ENCODE results near the gene EMP2. TPM values are rescaled to one million over a fixed set of nuclear protein-coding genes. Genes with fewer than 3 reads are reported as not detected.
"Not testable (repeated sequence)": the region's sequence is repeated elsewhere in the genome, so short reads cannot be mapped to it uniquely, and the experiment has no call there.

The EMP2 gene
- total RNA-seq, 2 experiments from 2014 or later, result not detected

DNA sequence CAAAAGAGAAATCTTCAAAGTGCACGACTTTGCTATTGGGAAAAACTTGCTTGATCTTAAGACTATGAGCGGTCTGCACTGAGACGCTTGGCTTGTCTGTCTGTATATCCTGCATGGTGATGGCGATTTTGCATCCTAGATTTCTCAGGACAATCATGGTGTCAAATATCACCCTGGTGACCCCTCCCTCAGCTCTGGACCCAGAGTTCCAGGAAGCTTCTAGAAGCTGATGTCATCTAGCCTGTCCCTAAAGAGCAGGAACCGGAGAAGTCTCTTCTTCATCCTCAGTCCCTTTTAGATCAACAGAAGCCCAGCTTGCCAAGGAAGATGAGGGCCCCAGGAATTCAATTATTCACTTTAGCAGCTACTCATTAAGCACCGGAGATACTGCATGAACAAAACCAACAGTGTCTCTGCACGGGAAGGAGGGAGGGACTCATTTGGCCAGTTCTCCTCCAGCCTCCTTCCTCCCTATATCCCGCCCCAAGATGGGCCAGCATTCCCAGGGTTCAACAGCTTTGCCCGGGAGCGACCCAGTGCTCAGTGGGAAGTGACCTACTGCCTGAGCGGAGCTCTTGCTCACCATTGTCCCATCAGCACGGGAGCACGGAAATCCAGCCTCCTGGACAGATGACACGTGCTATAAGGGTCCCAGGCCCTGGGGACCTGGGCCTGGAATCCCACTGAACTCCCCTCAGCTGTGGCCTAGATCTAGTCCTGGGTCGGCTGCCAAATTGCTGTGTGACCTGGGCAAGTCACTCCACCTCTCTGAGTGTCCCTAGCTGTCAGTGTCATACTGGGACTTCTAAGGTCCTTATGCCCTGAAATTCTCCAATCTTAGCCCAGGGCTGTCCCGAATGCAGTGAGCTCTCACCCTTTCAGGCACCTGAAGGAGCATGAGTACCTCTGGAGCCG, 3.8 kb downstream of the EMP2 start:
- H3K27ac Mint-ChIP-seq, result no peak overlapping the region
- H3K4me1 Mint-ChIP-seq, result no peaks in the 10 kb centered on the region
- no peaks in the 10 kb centered on the region for H3K36me3 Mint-ChIP-seq
- H3K27me3 Mint-ChIP-seq, result peaks cover 47% of the 10 kb centered on the region
- no peak overlapping the region for H3K4me3 Mint-ChIP-seq
- no peaks in the 10 kb centered on the region for H3K9me3 Mint-ChIP-seq
- DNase-seq, result no peak

DNA sequence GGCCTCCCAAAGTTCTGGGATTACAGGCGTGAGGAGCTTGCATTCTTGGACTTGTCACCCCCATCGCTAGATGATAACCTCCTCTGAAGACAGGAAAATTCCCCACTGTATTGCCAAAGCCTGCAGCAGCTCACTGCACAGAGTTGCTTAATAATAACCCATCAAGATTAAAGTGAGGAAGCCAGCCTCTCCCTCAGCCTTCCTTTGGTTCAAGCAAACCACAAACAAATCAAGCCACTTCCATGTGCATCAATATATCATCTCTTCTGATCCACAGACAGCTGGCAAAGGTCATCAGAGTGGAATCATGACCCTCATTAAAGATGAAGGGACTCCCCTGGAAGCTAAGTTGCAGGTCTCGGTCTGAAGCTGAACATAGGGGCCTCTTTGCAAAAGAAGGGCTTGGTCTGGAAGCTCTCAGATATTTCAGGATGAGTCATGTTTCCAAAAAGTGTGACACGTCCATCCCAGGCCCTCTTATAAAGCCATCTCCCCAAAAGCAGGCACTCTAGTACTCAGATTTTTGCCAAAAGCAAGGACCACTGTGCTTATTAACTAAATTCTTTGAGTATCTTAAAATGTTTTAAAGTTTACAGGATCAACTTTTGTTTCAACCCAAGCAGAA, 4.8 kb downstream of the EMP2 start:
- Mint-ChIP-seq H3K36me3 (no peaks in the 10 kb centered on the region), H3K4me1 (no peaks in the 10 kb centered on the region), H3K27me3 (peaks cover 37% of the 10 kb centered on the region), H3K4me3 (no peak overlapping the region), H3K9me3 (no peaks in the 10 kb centered on the region), H3K27ac (no peak overlapping the region)
- no peak for DNase-seq

DNA sequence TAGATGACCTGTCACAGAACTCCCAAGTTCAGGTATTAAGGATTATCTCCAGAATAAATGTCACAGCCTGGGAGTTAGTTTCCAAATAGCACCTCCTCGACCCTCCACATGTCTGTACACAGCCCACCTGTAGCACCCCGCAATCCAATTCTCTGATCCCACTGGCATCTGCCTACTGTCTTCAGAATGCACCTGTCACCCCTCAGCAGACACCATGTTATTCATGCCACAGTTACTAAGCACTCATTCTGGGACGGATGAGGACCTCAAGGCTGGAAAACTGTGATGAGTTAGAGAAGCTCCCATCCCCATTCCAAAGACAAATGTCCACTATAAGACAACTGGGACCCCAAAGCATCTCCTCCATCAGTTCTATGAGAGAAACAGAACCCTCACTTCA, 7.8 kb downstream of the EMP2 start:
- DNase-seq, result no peak
- Mint-ChIP-seq H3K4me3 (no peak overlapping the region), H3K27ac (no peak overlapping the region), H3K4me1 (no peaks in the 10 kb centered on the region), H3K27me3 (peaks cover 12% of the 10 kb centered on the region), H3K36me3 (no peaks in the 10 kb centered on the region), H3K9me3 (no peaks in the 10 kb centered on the region)

DNA sequence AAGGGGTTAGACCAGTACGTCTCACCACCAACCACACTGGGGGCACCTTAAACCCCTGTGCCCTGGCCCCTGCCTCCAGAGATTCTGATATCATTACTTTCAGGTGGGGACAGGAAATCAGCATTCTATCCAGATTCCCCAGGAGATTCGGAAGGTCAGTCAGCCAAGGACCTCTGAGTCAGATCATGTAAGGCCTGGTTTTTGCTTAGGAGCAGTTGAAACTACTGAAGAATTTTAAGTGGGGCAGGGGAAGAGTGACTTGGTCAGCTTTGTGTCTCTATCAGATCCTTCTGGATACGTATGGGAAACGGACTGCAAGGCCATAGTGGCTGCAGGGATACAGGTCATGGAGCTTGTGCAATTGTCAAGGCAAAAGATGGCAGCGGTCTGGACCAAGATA, 9.0 kb downstream of the EMP2 start:
- Mint-ChIP-seq H3K27ac (no peak overlapping the region), H3K27me3 (peaks cover 6% of the 10 kb centered on the region)

DNA sequence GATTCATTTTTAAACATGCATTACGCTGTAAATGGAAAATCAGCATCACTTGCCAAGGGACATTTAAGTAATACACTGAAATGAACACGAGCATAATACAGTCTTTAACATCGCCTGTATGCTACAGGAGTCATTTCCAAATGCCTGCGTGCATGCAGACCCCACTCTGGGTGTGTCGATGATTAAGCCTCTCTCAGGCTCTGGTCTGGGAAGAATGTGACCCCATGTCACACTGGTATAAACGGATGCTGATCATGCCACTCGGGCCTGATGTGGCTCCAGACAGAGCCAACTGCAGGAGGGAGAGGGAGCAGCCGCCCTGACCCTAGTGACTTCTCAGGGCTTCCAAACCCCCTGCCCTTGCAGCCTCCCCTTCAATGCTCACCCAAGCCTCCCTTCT, 10.8 kb downstream of the EMP2 start:
- H3K27me3 Mint-ChIP-seq, result peaks cover under 1% of the 10 kb centered on the region
- H3K36me3 Mint-ChIP-seq, result no peaks in the 10 kb centered on the region
- no peaks in the 10 kb centered on the region for H3K4me1 Mint-ChIP-seq
- no peaks in the 10 kb centered on the region for H3K9me3 Mint-ChIP-seq
- DNase-seq, result no peak
- H3K27ac Mint-ChIP-seq, result no peak overlapping the region
- no peak overlapping the region for H3K4me3 Mint-ChIP-seq

More for the DNA sequence above, 9.0 kb downstream of the EMP2 start:
- no peaks in the 10 kb centered on the region for H3K36me3 Mint-ChIP-seq
- DNase-seq, result no peak
- H3K4me1 Mint-ChIP-seq, result no peaks in the 10 kb centered on the region
- no peak overlapping the region for H3K4me3 Mint-ChIP-seq
- no peaks in the 10 kb centered on the region for H3K9me3 Mint-ChIP-seq

DNA sequence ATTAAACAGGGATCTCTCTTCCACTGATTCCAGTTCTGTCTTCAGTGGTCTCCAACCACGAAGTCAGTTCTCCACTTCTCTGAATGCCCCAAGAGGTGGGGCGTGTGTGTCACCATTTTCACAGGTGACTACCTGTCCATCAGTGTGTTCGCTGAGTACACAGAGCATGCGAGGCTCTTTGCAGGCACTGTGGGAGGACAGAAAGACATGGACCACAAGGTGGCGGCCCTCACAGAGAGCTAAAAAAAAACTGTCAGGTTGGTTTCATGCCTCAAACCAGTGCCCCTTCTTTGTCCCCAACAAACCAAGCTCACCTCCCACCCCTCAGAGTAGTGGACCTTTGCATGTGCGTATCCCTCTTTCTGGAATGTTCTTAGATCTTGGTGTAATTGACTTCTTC, 13.8 kb downstream of the EMP2 start:
- Mint-ChIP-seq H3K27me3 (peaks cover 11% of the 10 kb centered on the region), H3K4me1 (no peaks in the 10 kb centered on the region), H3K36me3 (peaks cover 3% of the 10 kb centered on the region), H3K4me3 (no peak overlapping the region), H3K9me3 (peaks cover 8% of the 10 kb centered on the region), H3K27ac (no peak overlapping the region)
- DNase-seq, result no peak

DNA sequence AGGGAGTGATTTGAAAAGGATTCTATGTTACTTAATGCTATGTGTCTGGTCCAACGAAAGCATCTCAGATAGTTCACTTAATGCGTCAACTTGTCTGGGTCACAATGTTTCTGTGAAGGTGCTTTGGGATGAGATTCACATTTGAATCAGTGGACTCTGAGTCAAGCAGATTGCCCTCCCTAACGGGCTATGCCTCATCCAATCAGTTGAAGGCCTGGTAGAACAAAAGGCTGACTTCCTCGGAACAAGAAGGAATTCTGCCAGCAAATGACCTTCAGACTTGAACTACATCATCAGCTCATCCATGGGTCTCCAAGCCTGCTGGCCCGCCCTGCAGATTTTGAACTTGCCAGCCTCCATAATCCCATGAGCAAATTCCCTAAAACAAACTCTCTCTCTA, 15.2 kb downstream of the EMP2 start:
- Mint-ChIP-seq H3K4me1 (no peaks in the 10 kb centered on the region), H3K4me3 (no peak overlapping the region), H3K27ac (no peak overlapping the region), H3K9me3 (peaks cover 8% of the 10 kb centered on the region), H3K27me3 (peaks cover 17% of the 10 kb centered on the region), H3K36me3 (peaks cover 3% of the 10 kb centered on the region)
- no peak for DNase-seq

DNA sequence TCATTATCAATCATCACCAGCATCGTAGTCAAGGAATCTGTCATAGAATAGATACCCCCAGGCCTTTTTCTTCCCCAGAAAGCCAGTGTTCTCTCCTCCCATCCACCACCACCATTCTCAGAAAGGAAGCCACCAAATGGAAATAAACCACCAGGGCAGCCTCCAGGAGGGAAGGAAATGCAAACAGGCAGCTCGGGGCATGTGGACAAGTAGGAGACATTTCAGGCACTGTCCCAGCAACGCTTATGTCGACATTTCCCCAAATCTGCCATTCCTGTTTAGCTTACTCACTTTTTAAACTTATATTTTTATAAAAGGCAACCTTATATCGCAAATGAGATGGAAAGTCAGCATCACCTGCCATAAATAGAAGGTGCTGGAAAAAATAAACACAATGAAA, 15.8 kb downstream of the EMP2 start:
- no peak overlapping the region for H3K27ac Mint-ChIP-seq
- H3K36me3 Mint-ChIP-seq, result peaks cover 3% of the 10 kb centered on the region
- H3K9me3 Mint-ChIP-seq, result peaks cover 8% of the 10 kb centered on the region
- no peak for DNase-seq
- no peak overlapping the region for H3K4me3 Mint-ChIP-seq
- H3K4me1 Mint-ChIP-seq, result no peaks in the 10 kb centered on the region
- H3K27me3 Mint-ChIP-seq, result peaks cover 20% of the 10 kb centered on the region

DNA sequence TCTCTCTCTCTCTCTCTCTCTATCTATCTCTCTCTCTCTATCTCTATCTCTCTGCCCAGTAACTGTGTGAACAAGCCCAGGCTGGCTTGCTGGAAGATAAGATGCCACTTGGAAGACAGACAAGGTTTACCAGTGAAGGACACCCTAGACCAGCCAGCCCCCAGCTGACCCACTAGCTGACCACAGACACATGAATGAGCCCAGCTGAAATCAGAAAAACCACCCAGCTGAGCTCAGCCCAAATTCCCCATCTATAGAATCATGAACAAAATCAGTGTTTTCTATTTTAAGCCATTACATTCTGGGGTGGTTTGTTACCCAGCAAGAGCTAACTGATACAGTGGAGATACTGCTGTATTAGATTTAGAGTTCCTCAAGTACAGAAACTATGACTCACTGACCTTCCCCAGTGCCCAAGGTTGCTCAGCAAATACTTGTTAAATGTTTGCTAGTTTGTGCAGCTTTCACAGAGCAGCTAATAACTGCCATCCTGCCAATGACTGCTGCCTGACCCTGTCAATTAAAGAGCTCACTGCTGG, 18.0 kb downstream of the EMP2 start:
- peaks cover 21% of the 10 kb centered on the region for H3K27me3 Mint-ChIP-seq
- H3K9me3 Mint-ChIP-seq, result peaks cover 8% of the 10 kb centered on the region
- H3K4me1 Mint-ChIP-seq, result no peaks in the 10 kb centered on the region
- H3K4me3 Mint-ChIP-seq, result no peak overlapping the region
- peaks cover 3% of the 10 kb centered on the region for H3K36me3 Mint-ChIP-seq
- no peak for DNase-seq
- no peak overlapping the region for H3K27ac Mint-ChIP-seq

DNA sequence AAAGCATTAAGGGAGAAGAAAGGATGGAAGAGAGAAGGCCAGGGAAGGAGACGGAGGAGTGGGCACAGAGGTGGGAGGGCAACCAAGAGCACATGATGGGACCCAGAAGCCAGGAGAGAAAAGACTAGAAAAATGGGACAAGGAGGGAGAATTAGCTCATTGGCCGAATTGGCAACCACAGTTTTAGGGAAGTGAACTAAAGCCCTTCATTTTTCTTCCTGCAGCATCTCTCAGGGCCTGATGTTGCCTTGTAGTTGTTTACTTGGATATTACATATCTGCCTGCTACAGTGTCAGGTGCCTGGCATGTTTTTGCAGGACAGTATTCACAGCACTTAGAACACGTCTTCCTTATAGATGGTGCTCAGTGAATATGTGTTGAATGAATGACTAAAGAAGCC, 19.0 kb downstream of the EMP2 start:
- H3K9me3 Mint-ChIP-seq, result peaks cover 8% of the 10 kb centered on the region
- no peak overlapping the region for H3K4me3 Mint-ChIP-seq
- H3K36me3 Mint-ChIP-seq, result peaks cover 3% of the 10 kb centered on the region
- no peaks in the 10 kb centered on the region for H3K4me1 Mint-ChIP-seq
- no peak for DNase-seq
- H3K27ac Mint-ChIP-seq, result no peak overlapping the region
- peaks cover 21% of the 10 kb centered on the region for H3K27me3 Mint-ChIP-seq

DNA sequence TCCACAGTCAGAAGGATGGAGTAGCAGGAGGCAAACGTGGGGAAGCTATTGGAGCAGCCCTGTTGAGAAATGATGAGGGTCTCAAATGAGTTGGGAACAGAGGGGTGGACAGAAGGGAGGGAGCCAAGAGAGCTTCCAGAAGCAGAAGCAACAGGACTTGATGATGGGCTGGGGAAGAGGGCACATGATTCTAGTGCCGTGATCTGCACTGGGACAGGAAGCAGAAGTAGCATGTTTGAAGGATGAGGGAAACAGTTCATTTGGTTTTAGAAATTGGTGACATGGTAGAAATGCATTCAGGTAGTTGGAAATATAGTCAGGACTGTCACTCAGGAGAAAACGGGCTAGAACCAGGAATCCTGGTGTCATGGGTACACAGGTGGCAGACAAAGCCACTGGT, 19.4 kb downstream of the EMP2 start:
- Mint-ChIP-seq H3K36me3 (peaks cover 5% of the 10 kb centered on the region), H3K4me1 (no peaks in the 10 kb centered on the region), H3K27ac (no peak overlapping the region), H3K9me3 (peaks cover 11% of the 10 kb centered on the region), H3K4me3 (no peak overlapping the region), H3K27me3 (peaks cover 24% of the 10 kb centered on the region)
- DNase-seq, result no peak

DNA sequence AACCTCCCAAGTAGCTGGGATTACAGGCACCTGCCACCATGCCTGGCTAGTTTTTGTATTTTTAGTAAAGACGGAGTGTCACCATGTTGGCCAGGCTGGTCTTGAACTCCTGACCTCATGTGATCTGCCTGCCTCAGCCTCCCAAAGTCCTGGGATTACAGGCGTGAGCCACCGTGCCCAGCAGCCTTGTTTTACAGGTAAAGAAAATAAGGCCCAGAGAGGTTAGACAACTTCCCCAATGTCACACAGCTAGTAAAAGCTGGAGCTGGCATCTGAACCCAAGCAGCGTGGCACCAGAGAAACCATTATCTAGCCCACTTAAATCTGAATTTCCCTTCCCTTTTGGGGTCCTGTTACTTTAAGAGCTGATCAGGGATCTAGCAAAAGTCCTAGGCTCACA, 20.6 kb downstream of the EMP2 start:
- peaks cover 28% of the 10 kb centered on the region for H3K27me3 Mint-ChIP-seq
- not testable (repeated sequence) for DNase-seq, H3K4me3 Mint-ChIP-seq

DNA sequence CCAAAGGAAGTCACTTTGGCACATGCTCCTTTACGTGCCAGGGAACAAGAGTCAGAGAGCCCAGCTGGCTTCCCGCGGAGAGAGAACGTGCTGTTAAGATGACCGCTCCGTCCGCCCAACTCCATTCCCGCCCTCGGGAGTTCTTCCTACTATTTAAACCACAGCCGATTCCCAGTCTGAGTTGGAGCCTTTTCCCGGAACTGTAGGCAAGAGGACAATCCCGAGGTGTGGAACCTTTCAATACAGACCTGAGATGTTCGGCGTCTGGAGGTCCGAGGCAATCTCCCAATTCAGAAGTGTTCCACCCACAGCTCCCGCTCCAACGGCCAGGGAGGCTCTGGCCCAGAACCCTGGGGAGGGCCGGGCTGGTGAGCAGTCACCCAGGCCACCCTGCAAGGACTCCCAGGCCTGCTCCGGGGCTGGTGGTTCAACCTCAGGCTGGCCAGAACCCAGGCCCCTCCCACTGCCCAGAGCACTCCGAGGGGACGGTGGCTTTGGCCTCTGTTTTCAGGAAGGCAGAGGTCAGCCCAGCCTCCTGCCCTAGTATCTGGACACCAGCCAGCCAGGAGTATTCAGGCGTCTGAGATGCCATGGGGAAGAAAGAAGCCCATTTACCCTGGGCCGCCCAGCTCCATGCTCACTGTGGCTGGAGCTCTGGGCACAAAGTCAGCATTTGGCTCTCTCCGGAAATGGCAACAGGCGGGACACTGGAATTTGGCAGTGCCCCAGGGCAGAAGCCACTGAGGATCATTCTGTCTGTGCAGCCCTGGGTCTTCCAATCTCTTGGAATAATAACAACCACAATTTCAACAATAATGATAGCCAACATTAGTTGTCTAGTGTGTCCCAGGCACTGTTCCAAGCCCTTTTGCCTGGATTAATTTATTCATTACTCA, 21.4 kb downstream of the EMP2 start:
- Mint-ChIP-seq H3K27ac (no peak overlapping the region), H3K36me3 (peaks cover 5% of the 10 kb centered on the region)

More for the DNA sequence above, 20.6 kb downstream of the EMP2 start:
- H3K9me3 Mint-ChIP-seq, result peaks cover 11% of the 10 kb centered on the region
- H3K36me3 Mint-ChIP-seq, H3K4me1 Mint-ChIP-seq, H3K27ac Mint-ChIP-seq: not testable (repeated sequence)

DNA sequence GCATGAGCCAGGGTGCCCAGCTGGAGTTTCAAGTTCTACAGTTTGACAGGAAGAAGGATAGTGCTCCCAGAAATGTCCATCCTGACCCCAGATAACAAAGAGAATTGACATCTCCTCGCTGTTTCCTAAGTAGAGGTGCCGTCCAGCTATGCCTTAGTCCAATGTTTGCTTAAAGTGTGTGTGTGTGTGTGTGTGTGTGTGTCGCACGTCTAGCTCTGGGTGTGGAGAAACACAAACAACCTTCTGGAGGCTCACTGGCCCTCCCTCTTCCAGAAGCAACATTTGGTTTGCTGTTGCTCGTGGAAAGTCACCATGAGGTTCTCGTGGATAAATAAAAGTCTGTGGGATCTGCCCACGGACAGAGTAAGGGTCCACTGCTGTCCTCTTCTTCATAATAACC, 22.1 kb downstream of the EMP2 start:
- H3K36me3 Mint-ChIP-seq, result peaks cover 5% of the 10 kb centered on the region
- H3K27ac Mint-ChIP-seq, result no peak overlapping the region
- no peak for DNase-seq
- peaks cover 28% of the 10 kb centered on the region for H3K27me3 Mint-ChIP-seq
- H3K9me3 Mint-ChIP-seq, result peaks cover 8% of the 10 kb centered on the region
- H3K4me3 Mint-ChIP-seq, result no peak overlapping the region
- peaks cover under 1% of the 10 kb centered on the region for H3K4me1 Mint-ChIP-seq

More for the DNA sequence above, 21.4 kb downstream of the EMP2 start:
- Mint-ChIP-seq H3K9me3 (peaks cover 8% of the 10 kb centered on the region), H3K4me3 (no peak overlapping the region), H3K27me3 (peaks cover 27% of the 10 kb centered on the region), H3K4me1 (no peaks in the 10 kb centered on the region)
- no peak for DNase-seq

DNA sequence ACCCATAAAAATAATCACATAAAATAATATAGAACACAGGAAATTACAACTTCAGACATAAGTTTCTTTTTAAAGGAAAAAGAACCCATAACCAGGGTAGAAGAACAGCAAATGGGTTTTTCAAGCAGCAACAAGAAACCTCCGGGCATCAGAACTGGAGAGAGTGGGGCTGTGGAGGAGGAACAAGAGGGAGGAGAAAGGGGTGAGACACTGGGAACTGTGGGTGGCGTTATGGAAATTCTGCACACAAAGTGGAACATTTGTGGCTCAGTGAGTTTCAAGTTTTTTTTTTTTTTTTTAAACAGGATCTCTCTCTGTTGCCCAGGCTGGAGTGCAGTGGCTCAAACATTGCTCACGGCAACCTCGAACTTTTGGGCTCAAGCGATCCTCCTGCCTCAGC, 22.6 kb downstream of the EMP2 start:
- H3K27me3 Mint-ChIP-seq, result peaks cover 29% of the 10 kb centered on the region
- H3K27ac Mint-ChIP-seq, result no peak overlapping the region
- H3K4me3 Mint-ChIP-seq, result no peak overlapping the region
- H3K9me3 Mint-ChIP-seq, result peaks cover 8% of the 10 kb centered on the region
- peaks cover 5% of the 10 kb centered on the region for H3K36me3 Mint-ChIP-seq
- no peak for DNase-seq
- peaks cover 5% of the 10 kb centered on the region for H3K4me1 Mint-ChIP-seq

All from activated naive CD8-positive, alpha-beta T cell treated with anti-CD3 and anti-CD28 coated beads for 36 hours (primary cell).